HUES6 (cell line): ENCODE data around the gene SSBP3.

ENCODE experiments used
- H3K27ac ChIP-seq: 2 replicates; pipeline ENCODE4 v1.7.0; 2013; ENCODE audit warnings: low read depth, mild to moderate bottlenecking, low read length, inconsistent platforms
- H3K27me3 ChIP-seq: 2 replicates; pipeline ENCODE4 v1.6.1; 2013; ENCODE audit warnings: low read length; ENCODE audit not compliant: control insufficient read depth, insufficient read depth
- H3K36me3 ChIP-seq: 2 replicates; pipeline ENCODE4 v1.6.1; 2013; ENCODE audit warnings: low read length; ENCODE audit not compliant: control insufficient read depth, insufficient read depth
- H3K4me1 ChIP-seq: 2 replicates; pipeline ENCODE4 v1.6.1; 2013; ENCODE audit warnings: low read length; ENCODE audit not compliant: control insufficient read depth, insufficient read depth
- H3K4me3 ChIP-seq: 2 replicates; pipeline ENCODE4 v1.5.1; 2013; ENCODE audit warnings: low read depth, low read length
- H3K9ac ChIP-seq: one replicate; pipeline ENCODE4 v1.6.1; 2013; ENCODE audit warnings: mild to moderate bottlenecking, low read length
- H3K9me3 ChIP-seq: 2 replicates; pipeline ENCODE4 v1.6.1; 2013; ENCODE audit warnings: low read depth, low read length; ENCODE audit not compliant: control insufficient read depth, insufficient read depth

Gene SSBP3

GRCh38 chr1:54318246-54318814 is 87.9 kb downstream of the SSBP3 start:
- no peaks in the 10 kb centered on the region for H3K9me3 ChIP-seq
- H3K9ac ChIP-seq, result no peak overlapping the region
- H3K36me3 ChIP-seq, result no peaks in the 10 kb centered on the region; the same call in 1 of the 2 replicates
- H3K27me3 ChIP-seq, result no peaks in the 10 kb centered on the region
- peaks cover 38% of the 10 kb centered on the region for H3K4me1 ChIP-seq
- no peak overlapping the region for H3K27ac ChIP-seq
- H3K4me3 ChIP-seq, result no peak overlapping the region

- Histone ChIP-seq H3K36me3 (no peaks in the 10 kb centered on the region; the same call in 1 of the 2 replicates), H3K27ac (no peak overlapping the region), H3K4me3 (no peak overlapping the region), H3K27me3 (no peaks in the 10 kb centered on the region), H3K4me1 (peaks cover 36% of the 10 kb centered on the region), H3K9me3 (no peaks in the 10 kb centered on the region), H3K9ac (no peak overlapping the region)
These were observed 89.1 kb downstream of the SSBP3 start for GRCh38 chr1:54317084-54317483.

- Histone ChIP-seq H3K27ac (no peak overlapping the region), H3K9ac (no peak overlapping the region), H3K27me3 (no peaks in the 10 kb centered on the region), H3K36me3 (no peaks in the 10 kb centered on the region), H3K9me3 (no peaks in the 10 kb centered on the region), H3K4me1 (peaks cover 49% of the 10 kb centered on the region), H3K4me3 (no peak overlapping the region)
These were observed 91.1 kb downstream of the SSBP3 start for GRCh38 chr1:54315099-54315498.

GRCh38 chr1:54314696-54315095 is 91.5 kb downstream of the SSBP3 start:
- H3K27me3 ChIP-seq, result no peaks in the 10 kb centered on the region
- H3K36me3 ChIP-seq, result no peaks in the 10 kb centered on the region
- no peak overlapping the region for H3K27ac ChIP-seq
- H3K9me3 ChIP-seq, result no peaks in the 10 kb centered on the region
- H3K4me1 ChIP-seq, result peaks cover 53% of the 10 kb centered on the region
- H3K4me3 ChIP-seq, result no peak overlapping the region
- no peak overlapping the region for H3K9ac ChIP-seq

GRCh38 chr1:54312796-54313316 is 93.3 kb downstream of the SSBP3 start:
- Histone ChIP-seq H3K27me3 (no peaks in the 10 kb centered on the region), H3K4me1 (peaks cover 61% of the 10 kb centered on the region), H3K36me3 (no peaks in the 10 kb centered on the region), H3K4me3 (no peak overlapping the region), H3K9me3 (no peaks in the 10 kb centered on the region), H3K9ac (peak overlapping the region; percentile 2), H3K27ac (no peak overlapping the region)

- Histone ChIP-seq H3K9ac (no peak overlapping the region), H3K4me1 (peaks cover 64% of the 10 kb centered on the region), H3K36me3 (no peaks in the 10 kb centered on the region), H3K27me3 (no peaks in the 10 kb centered on the region), H3K4me3 (no peak overlapping the region), H3K27ac (no peak overlapping the region), H3K9me3 (no peaks in the 10 kb centered on the region)
These were observed 94.7 kb downstream of the SSBP3 start for GRCh38 chr1:54311506-54311905.

GRCh38 chr1:54310439-54311328 is 95.5 kb downstream of the SSBP3 start:
- H3K36me3 ChIP-seq, result no peaks in the 10 kb centered on the region
- H3K9me3 ChIP-seq, result no peaks in the 10 kb centered on the region
- H3K27me3 ChIP-seq, result no peaks in the 10 kb centered on the region
- peak overlapping the region; percentile 11; the same call in 1 of the 2 replicates for H3K4me3 ChIP-seq
- H3K4me1 ChIP-seq, result peaks cover 67% of the 10 kb centered on the region
- H3K27ac ChIP-seq, result peak overlapping the region; percentile 68
- peak overlapping the region; percentile 45 for H3K9ac ChIP-seq

GRCh38 chr1:54309631-54310366 is 96.4 kb downstream of the SSBP3 start:
- Histone ChIP-seq H3K9ac (peak overlapping the region; percentile 48), H3K4me3 (peak overlapping the region; percentile 14; the same call in 1 of the 2 replicates), H3K4me1 (peaks cover 66% of the 10 kb centered on the region), H3K27ac (peak overlapping the region; percentile 68), H3K27me3 (no peaks in the 10 kb centered on the region), H3K9me3 (no peaks in the 10 kb centered on the region), H3K36me3 (no peaks in the 10 kb centered on the region)

GRCh38 chr1:54307305-54307704 is 98.9 kb downstream of the SSBP3 start:
- no peaks in the 10 kb centered on the region for H3K36me3 ChIP-seq
- H3K9ac ChIP-seq, result no peak overlapping the region
- H3K27me3 ChIP-seq, result no peaks in the 10 kb centered on the region
- H3K4me3 ChIP-seq, result no peak overlapping the region
- H3K27ac ChIP-seq, result no peak overlapping the region
- no peaks in the 10 kb centered on the region for H3K9me3 ChIP-seq
- peaks cover 61% of the 10 kb centered on the region for H3K4me1 ChIP-seq

- no peak overlapping the region for H3K4me3 ChIP-seq
- H3K27ac ChIP-seq, result no peak overlapping the region
- peaks cover 54% of the 10 kb centered on the region for H3K4me1 ChIP-seq
- H3K36me3 ChIP-seq, result no peaks in the 10 kb centered on the region
- H3K27me3 ChIP-seq, result no peaks in the 10 kb centered on the region
- H3K9me3 ChIP-seq, result no peaks in the 10 kb centered on the region
- H3K9ac ChIP-seq, result no peak overlapping the region
These were observed 100.2 kb downstream of the SSBP3 start for GRCh38 chr1:54305906-54306514.
